BLaER1 (cell line): ENCODE results near the gene SPATA31E1.
"Not testable (repeated sequence)": the region's sequence is repeated elsewhere in the genome, so short reads cannot be mapped to it uniquely, and the experiment has no call there.

ENCODE experiments used
- H3K27ac ChIP-seq: shearing (Covaris generic); formaldehyde crosslinking; 2 replicates; pipeline ENCODE4 v1.8.1; 2022
- H3K27me3 ChIP-seq: shearing (Covaris generic); formaldehyde crosslinking; 2 replicates; pipeline ENCODE4 v1.8.1; 2022
- H3K36me3 ChIP-seq: shearing (Covaris generic); formaldehyde crosslinking; 2 replicates; pipeline ENCODE4 v1.8.1; 2022
- H3K4me1 ChIP-seq: shearing (Covaris generic); formaldehyde crosslinking; 2 replicates; pipeline ENCODE4 v1.8.1; 2022
- H3K4me2 ChIP-seq: shearing (Covaris generic); formaldehyde crosslinking; 2 replicates; pipeline ENCODE4 v1.8.1; 2022
- H3K4me3 ChIP-seq: shearing (Covaris generic); formaldehyde crosslinking; 2 replicates; pipeline ENCODE4 v1.8.1; 2022
- H3K9ac ChIP-seq: shearing (Covaris generic); formaldehyde crosslinking; 2 replicates; pipeline ENCODE4 v1.8.1; 2022
- H3K9me3 ChIP-seq: shearing (Covaris generic); formaldehyde crosslinking; 2 replicates; pipeline ENCODE4 v1.8.1; 2022
- H4K20me1 ChIP-seq: shearing (Covaris generic); formaldehyde crosslinking; 2 replicates; pipeline ENCODE4 v1.8.1; 2022
- Cebpa-rat ChIP-seq: shearing (Covaris generic); IDR thresholded peaks from 2 replicates; pipeline ENCODE4 v1.8.1; 2022

Gene SPATA31E1

GRCh38 chr9:87892956-87893355 is 10.3 kb downstream of the SPATA31E1 start:
- Histone ChIP-seq H3K4me2 (no peak overlapping the region), H3K9ac (no peak overlapping the region)

GRCh38 chr9:87894998-87895625 is 12.4 kb downstream of the SPATA31E1 start:
- Histone ChIP-seq H3K27ac (no peak overlapping the region), H4K20me1 (no peaks in the 10 kb centered on the region), H3K9me3 (no peaks in the 10 kb centered on the region), H3K4me3 (no peak overlapping the region), H3K27me3 (no peaks in the 10 kb centered on the region), H3K4me1 (no peaks in the 10 kb centered on the region), H3K36me3 (no peaks in the 10 kb centered on the region), H3K4me2 (no peak overlapping the region), H3K9ac (no peak overlapping the region)
- TF ChIP-seq Cebpa-rat = no peak

More at GRCh38 chr9:87892956-87893355, 10.3 kb downstream of the SPATA31E1 start:
- no peaks in the 10 kb centered on the region for H3K36me3 ChIP-seq
- H3K9me3 ChIP-seq = no peaks in the 10 kb centered on the region
- H3K27ac ChIP-seq = no peak overlapping the region
- no peaks in the 10 kb centered on the region for H3K4me1 ChIP-seq
- TF ChIP-seq Cebpa-rat = no peak
- no peak overlapping the region for H3K4me3 ChIP-seq
- H3K27me3 ChIP-seq = no peaks in the 10 kb centered on the region
- H4K20me1 ChIP-seq = no peaks in the 10 kb centered on the region

GRCh38 chr9:87896891-87897290 is 14.2 kb downstream of the SPATA31E1 start:
- Histone ChIP-seq H3K4me3 (no peak overlapping the region), H3K9ac (no peak overlapping the region), H4K20me1 (no peaks in the 10 kb centered on the region), H3K36me3 (no peaks in the 10 kb centered on the region), H3K4me1 (no peaks in the 10 kb centered on the region), H3K4me2 (no peak overlapping the region), H3K27ac (no peak overlapping the region), H3K9me3 (peaks cover 2% of the 10 kb centered on the region), H3K27me3 (no peaks in the 10 kb centered on the region)
- TF ChIP-seq Cebpa-rat = no peak

- no peaks in the 10 kb centered on the region for H3K4me1 ChIP-seq
- peaks cover 14% of the 10 kb centered on the region for H3K9me3 ChIP-seq
- no peaks in the 10 kb centered on the region for H3K36me3 ChIP-seq
- no peak overlapping the region for H3K9ac ChIP-seq
- no peak overlapping the region for H3K4me3 ChIP-seq
- H3K27ac ChIP-seq = no peak overlapping the region
- H4K20me1 ChIP-seq = no peaks in the 10 kb centered on the region
- H3K4me2 ChIP-seq = no peak overlapping the region
- no peak for TF ChIP-seq Cebpa-rat
- H3K27me3 ChIP-seq = no peaks in the 10 kb centered on the region
Measured at GRCh38 chr9:87898151-87898550, 15.5 kb downstream of the SPATA31E1 start.

- H3K36me3 ChIP-seq, H3K27me3 ChIP-seq: not testable (repeated sequence)
Measured at GRCh38 chr9:87902371-87902770, 19.7 kb downstream of the SPATA31E1 start.

GRCh38 chr9:87909310-87910041 is 26.8 kb downstream of the SPATA31E1 start:
- Histone ChIP-seq H3K9me3 (no peaks in the 10 kb centered on the region), H4K20me1 (no peaks in the 10 kb centered on the region), H3K27me3 (no peaks in the 10 kb centered on the region), H3K27ac (no peak overlapping the region), H3K9ac (no peak overlapping the region), H3K4me2 (no peak overlapping the region), H3K4me1 (no peaks in the 10 kb centered on the region), H3K36me3 (no peaks in the 10 kb centered on the region), H3K4me3 (no peak overlapping the region)
- TF ChIP-seq Cebpa-rat = no peak

More at GRCh38 chr9:87902371-87902770, 19.7 kb downstream of the SPATA31E1 start:
- not testable (repeated sequence) for H3K27ac ChIP-seq, H3K4me1 ChIP-seq, H3K4me3 ChIP-seq, H4K20me1 ChIP-seq, H3K4me2 ChIP-seq, H3K9ac ChIP-seq
- peaks cover 22% of the 10 kb centered on the region for H3K9me3 ChIP-seq

GRCh38 chr9:87910821-87911220 is 28.1 kb downstream of the SPATA31E1 start:
- H3K4me1 ChIP-seq = no peaks in the 10 kb centered on the region
- H3K9ac ChIP-seq = no peak overlapping the region
- no peak overlapping the region for H3K4me3 ChIP-seq
- TF ChIP-seq Cebpa-rat = no peak
- no peak overlapping the region for H3K27ac ChIP-seq
- H3K9me3 ChIP-seq = no peaks in the 10 kb centered on the region
- no peaks in the 10 kb centered on the region for H3K27me3 ChIP-seq
- H3K4me2 ChIP-seq = no peak overlapping the region
- H3K36me3 ChIP-seq = no peaks in the 10 kb centered on the region
- H4K20me1 ChIP-seq = no peaks in the 10 kb centered on the region

GRCh38 chr9:87917662-87918061 is 35.0 kb downstream of the SPATA31E1 start, which contains the start of gene SPATA31C1:
TSS of gene SPATA31C1 (plus strand) at chr9:87917962.
- H4K20me1 ChIP-seq, H3K9me3 ChIP-seq, H3K4me3 ChIP-seq, H3K36me3 ChIP-seq, H3K9ac ChIP-seq, H3K4me2 ChIP-seq, H3K27ac ChIP-seq: not testable (repeated sequence)
- H3K27me3 ChIP-seq = peaks cover 26% of the 10 kb centered on the region
- H3K4me1 ChIP-seq = peaks cover 12% of the 10 kb centered on the region; the same call in 1 of the 2 replicates

GRCh38 chr9:87919013-87919412 is 36.3 kb downstream of the SPATA31E1 start:
- not testable (repeated sequence) for H3K4me2 ChIP-seq, H3K9me3 ChIP-seq, H3K27ac ChIP-seq, H3K4me3 ChIP-seq, H3K36me3 ChIP-seq, H4K20me1 ChIP-seq, H3K9ac ChIP-seq
- H3K27me3 ChIP-seq = peaks cover 29% of the 10 kb centered on the region
- H3K4me1 ChIP-seq = peaks cover 12% of the 10 kb centered on the region; the same call in 1 of the 2 replicates

GRCh38 chr9:87921561-87921960 is 38.9 kb downstream of the SPATA31E1 start:
- H3K36me3 ChIP-seq, H3K27ac ChIP-seq, H4K20me1 ChIP-seq, H3K9ac ChIP-seq, H3K9me3 ChIP-seq, H3K4me3 ChIP-seq: not testable (repeated sequence)
- H3K4me2 ChIP-seq = peak overlapping the region; percentile 22; the same call in 1 of the 2 replicates
- H3K4me1 ChIP-seq = peaks cover 12% of the 10 kb centered on the region; the same call in 1 of the 2 replicates
- H3K27me3 ChIP-seq = peaks cover 38% of the 10 kb centered on the region

GRCh38 chr9:87923012-87923411 is 40.3 kb downstream of the SPATA31E1 start:
- H3K27ac ChIP-seq, H4K20me1 ChIP-seq, H3K9ac ChIP-seq, H3K36me3 ChIP-seq, H3K4me3 ChIP-seq, H3K4me2 ChIP-seq, H3K9me3 ChIP-seq: not testable (repeated sequence)
- peaks cover 38% of the 10 kb centered on the region for H3K27me3 ChIP-seq
- peaks cover 12% of the 10 kb centered on the region; the same call in 1 of the 2 replicates for H3K4me1 ChIP-seq

- H3K4me1 ChIP-seq = peaks cover 12% of the 10 kb centered on the region; the same call in 1 of the 2 replicates
- H3K4me3 ChIP-seq, H3K9me3 ChIP-seq, H3K27ac ChIP-seq, H3K36me3 ChIP-seq, H3K9ac ChIP-seq, H4K20me1 ChIP-seq, H3K4me2 ChIP-seq: not testable (repeated sequence)
- H3K27me3 ChIP-seq = peaks cover 33% of the 10 kb centered on the region
Measured at GRCh38 chr9:87924851-87925250, 42.2 kb downstream of the SPATA31E1 start.

GRCh38 chr9:87929152-87929551 is 46.5 kb downstream of the SPATA31E1 start:
- H3K4me3 ChIP-seq, H3K27me3 ChIP-seq, H3K9me3 ChIP-seq, H3K9ac ChIP-seq, H3K4me1 ChIP-seq, H3K36me3 ChIP-seq, H4K20me1 ChIP-seq, H3K4me2 ChIP-seq, H3K27ac ChIP-seq: not testable (repeated sequence)

- H3K4me1 ChIP-seq, H3K27me3 ChIP-seq, H3K4me2 ChIP-seq, H3K36me3 ChIP-seq, H3K9ac ChIP-seq, H3K4me3 ChIP-seq, H3K27ac ChIP-seq, H3K9me3 ChIP-seq, H4K20me1 ChIP-seq: not testable (repeated sequence)
Measured at GRCh38 chr9:87934444-87934843, 51.8 kb downstream of the SPATA31E1 start.
